Esophagus mucosa (tissue), 1 donor: ENCODE results near the gene RETN. TPM values are rescaled to one million over a fixed set of nuclear protein-coding genes. Genes with fewer than 3 reads are reported as not detected.

Experiments used
- ATAC-seq: fragments of 200-7000 bp; cut with Tn5 transposase; one replicate; pipeline ENCODE4 v1.9.1; 2020
- total RNA-seq: library from RNA; stranded (reverse); gene quantifications from one replicate; pipeline ENCODE4 v1.2.4, GENCODE V29; 2023
- donor health status: DM: yes; HTN: yes; CAD: no.

Gene RETN
- total RNA-seq, 1 donor from 2014 or later = not detected

GRCh38 chr19:7658219-7658686 is 10.6 kb upstream of the RETN start:
- ATAC-seq = no peak

- no peak for ATAC-seq
Measured at GRCh38 chr19:7661744-7662538, 6.9 kb upstream of the RETN start.

DNA sequence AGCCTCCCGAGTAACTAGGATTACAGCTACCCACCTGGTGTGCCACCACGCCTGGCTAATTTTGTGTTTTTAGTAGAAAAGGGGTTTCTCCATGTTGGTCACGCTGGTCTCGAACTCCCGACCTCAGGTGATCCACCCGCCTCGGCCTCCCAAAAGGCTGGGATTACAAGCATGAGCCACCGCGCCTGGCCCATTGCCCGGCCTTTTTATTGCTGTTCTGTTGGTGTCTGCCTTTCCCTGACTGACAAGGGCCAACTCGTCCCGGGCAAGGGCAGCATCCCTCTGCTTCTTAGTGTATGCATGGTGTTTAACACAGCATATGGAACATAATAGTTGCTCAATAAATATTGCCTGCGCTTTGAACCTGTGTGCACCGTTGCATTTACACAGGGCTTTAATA is 6.2 kb upstream of the RETN start:
- no peak for ATAC-seq

DNA sequence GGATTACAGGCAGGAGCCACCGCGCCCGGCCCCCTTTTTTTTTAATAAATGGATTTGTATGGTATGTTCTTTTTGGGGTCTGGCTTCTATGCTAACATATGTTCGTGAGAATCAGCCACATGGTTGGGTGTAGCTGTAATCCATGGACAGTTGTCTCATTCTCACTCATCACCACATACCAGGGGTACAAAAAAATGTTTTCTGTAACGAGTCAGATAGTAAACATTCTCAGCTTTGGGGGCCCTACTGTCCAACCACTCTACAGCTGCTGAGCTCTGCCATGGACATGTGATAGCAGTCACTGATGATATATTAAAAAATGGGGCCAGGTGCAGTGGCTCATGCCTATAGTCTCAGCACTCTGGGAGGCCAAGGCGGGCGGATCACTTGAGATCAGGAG is 5.1 kb upstream of the RETN start:
- ATAC-seq = no peak

GRCh38 chr19:7665076-7665475 is 3.8 kb upstream of the RETN start:
- no peak for ATAC-seq

GRCh38 chr19:7669641-7670040 is 792 bp downstream of the RETN start:
- ATAC-seq = no peak

DNA sequence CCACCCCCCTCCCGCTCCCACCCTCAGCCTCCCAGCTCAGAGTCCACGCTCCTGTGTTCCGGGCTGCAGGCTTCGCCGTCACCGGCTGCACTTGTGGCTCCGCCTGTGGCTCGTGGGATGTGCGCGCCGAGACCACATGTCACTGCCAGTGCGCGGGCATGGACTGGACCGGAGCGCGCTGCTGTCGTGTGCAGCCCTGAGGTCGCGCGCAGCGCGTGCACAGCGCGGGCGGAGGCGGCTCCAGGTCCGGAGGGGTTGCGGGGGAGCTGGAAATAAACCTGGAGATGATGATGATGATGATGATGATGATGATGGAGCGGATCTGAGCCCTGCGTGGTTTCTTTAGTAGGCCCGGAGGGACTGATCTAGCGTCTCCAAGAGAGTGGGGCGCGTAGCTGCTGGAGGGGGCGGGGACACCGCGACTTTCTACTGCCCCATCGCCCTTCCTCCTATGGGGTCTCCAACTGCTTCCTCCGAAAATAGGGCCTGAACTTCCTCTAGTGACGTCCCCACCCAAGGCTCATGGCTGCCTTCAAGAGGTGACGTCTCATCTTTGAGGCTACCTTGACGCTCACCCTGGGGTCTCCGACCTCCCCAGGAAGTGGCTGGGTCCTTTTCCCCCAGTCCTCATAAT is 1.4 kb downstream of the RETN start:
- ATAC-seq = no peak

GRCh38 chr19:7670790-7671189 is 1.9 kb downstream of the RETN start:
- ATAC-seq = no peak

- ATAC-seq = no peak
Measured at GRCh38 chr19:7672522-7672921, 3.7 kb downstream of the RETN start.

GRCh38 chr19:7674010-7675005 is 5.5 kb downstream of the RETN start:
- ATAC-seq = peak; percentile 77

DNA sequence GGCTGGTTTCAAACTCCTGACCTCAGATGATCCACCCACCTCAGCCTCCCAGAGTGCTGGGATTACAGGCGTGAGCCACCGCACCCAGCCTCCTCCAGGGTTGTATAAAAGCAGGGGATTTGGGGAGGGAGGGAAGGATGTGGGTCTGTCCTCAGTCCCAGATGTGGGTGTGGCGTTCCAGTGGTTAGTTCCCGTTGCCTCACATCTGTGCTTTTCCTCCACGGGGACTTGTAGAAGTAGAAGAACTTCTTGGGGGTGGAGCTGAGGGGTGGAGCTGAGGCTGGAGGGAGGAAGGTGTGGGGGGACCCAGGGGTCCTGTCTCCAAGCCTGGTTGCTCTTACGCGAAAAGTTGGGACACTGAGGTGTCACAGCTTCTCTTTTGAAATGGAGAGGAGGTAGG is 7.5 kb downstream of the RETN start:
- ATAC-seq = no peak

- no peak for ATAC-seq
Measured at GRCh38 chr19:7676854-7677253, 8.0 kb downstream of the RETN start, which contains the start of gene MCEMP1. MCEMP1 (plus strand) TSS chr19:7677090; CDS start chr19:7677121, 31 bp downstream.

DNA sequence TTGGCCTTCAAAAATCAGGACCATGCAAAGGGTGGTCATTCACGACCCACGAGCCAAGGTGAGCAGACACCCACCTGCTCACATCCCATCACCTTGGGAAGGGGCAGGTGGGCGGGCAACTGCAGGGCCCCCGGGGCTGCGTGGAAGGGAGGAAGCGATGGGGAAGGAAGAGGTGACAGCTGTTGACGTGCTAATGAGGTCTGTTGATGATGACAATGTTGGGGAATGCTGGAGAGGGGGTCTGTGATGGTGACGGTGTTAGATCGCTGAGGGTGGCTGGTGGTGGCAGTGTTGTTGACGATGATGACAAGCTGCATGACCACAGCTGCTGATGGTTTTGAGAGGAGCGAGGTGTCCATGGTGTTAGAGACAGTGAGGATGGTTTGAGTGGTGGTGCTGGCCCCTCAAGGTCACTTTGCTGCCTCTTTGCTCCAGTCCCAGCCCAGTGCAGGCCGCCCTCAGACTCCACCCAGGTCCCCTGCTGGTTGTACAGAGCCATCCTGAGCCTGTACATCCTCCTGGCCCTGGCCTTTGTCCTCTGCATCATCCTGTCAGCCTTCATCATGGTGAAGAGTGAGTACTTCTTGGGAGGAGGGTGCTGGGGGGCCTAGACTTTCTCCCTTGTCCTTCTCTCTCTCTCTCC is 8.9 kb downstream of the RETN start:
- no peak for ATAC-seq

- ATAC-seq = peak; percentile 47
Measured at GRCh38 chr19:7678971-7679751, 10.3 kb downstream of the RETN start.

DNA sequence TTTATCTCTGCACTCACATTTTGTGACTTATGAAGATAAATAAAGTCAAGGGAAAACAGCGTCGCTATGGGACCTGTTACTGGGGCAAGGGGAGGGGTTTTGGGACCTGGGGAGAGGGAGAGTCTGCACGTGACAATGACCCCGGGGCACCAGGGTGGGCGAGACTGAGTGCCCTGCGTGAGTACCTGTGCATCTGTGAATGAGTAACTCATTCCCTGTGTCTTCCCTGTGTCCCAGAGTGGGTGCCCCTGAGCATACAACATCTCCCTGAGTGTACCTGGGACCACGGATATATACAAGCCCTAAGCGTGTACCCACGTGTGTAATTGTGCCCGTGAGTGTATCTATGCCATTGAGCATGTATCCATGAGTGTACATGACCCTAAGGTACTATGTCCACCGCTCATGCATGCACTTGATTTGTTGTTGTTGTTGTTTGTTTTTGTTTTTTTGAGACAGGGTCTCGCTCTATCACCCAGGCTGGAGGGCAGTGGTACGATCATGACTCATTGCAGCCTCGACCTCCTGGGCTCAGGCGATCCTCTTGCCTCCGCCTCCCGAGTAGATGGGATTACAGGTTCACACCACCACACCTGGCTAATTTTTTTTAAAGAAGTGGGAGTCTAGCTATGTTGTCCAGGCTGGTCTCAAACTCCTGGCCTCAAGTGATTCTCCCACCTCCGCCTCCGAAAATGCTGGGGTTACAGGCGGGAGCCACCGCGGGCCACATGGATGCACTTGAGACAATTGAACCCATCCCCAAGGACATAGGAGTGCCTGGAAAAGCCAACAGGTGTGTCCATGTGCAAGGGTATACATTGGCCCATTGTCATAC is 11.1 kb downstream of the RETN start:
- ATAC-seq = no peak

- peak; percentile 89 for ATAC-seq
Measured at GRCh38 chr19:7680606-7681339, 11.9 kb downstream of the RETN start, which contains the start of gene TRAPPC5. TRAPPC5 (plus strand) TSS chr19:7680833; CDS start chr19:7682254, 1,421 bp downstream.

GRCh38 chr19:7681340-7682174 is 12.7 kb downstream of the RETN start:
- ATAC-seq = peak; percentile 56

- ATAC-seq = no peak
Measured at GRCh38 chr19:7682175-7682855, 13.5 kb downstream of the RETN start.
